ENCODE measurements around the gene CFDP1.
"Not testable (repeated sequence)": the region's sequence is repeated elsewhere in the genome, so short reads cannot be mapped to it uniquely, and the experiment has no call there.

Gene CFDP1

GRCh38 chr16:75269358-75269757, 163.9 kb downstream of the CFDP1 start:
- DNase-seq (ENCODE audit: low read depth in 2 of 3, low spot score in 2 of 3), result not testable (repeated sequence)

- no peak for DNase-seq (ENCODE audit: low read depth in 2 of 3, low spot score in 2 of 3)
Measured at GRCh38 chr16:75267631-75268264, 165.6 kb downstream of the CFDP1 start.

GRCh38 chr16:75266738-75267630, 166.3 kb downstream of the CFDP1 start:
- no peak for DNase-seq (ENCODE audit: low read depth in 2 of 3, low spot score in 2 of 3)

GRCh38 chr16:75265911-75266701, 167.2 kb downstream of the CFDP1 start:
- DNase-seq (ENCODE audit: low read depth in 2 of 3, low spot score in 2 of 3), result no peak

- DNase-seq (ENCODE audit: low read depth in 2 of 3, low spot score in 2 of 3), result no peak
Measured at GRCh38 chr16:75264999-75265910, 168.0 kb downstream of the CFDP1 start.

- no peak for DNase-seq (ENCODE audit: low read depth in 2 of 3, low spot score in 2 of 3)
Measured at GRCh38 chr16:75264457-75264998, 168.8 kb downstream of the CFDP1 start.

GRCh38 chr16:75263963-75264445, 169.3 kb downstream of the CFDP1 start:
- DNase-seq (ENCODE audit: low read depth in 2 of 3, low spot score in 2 of 3), result no peak

- DNase-seq (ENCODE audit: low read depth in 2 of 3, low spot score in 2 of 3), result no peak
Measured at GRCh38 chr16:75263291-75263962, 169.9 kb downstream of the CFDP1 start.

- no peak for DNase-seq (ENCODE audit: low read depth in 2 of 3, low spot score in 2 of 3)
Measured at GRCh38 chr16:75262800-75263127, 170.5 kb downstream of the CFDP1 start.

GRCh38 chr16:75262104-75262799, 171.1 kb downstream of the CFDP1 start:
- no peak for DNase-seq (ENCODE audit: low read depth in 2 of 3, low spot score in 2 of 3)

- DNase-seq (ENCODE audit: low read depth in 2 of 3, low spot score in 2 of 3), result no peak
Measured at GRCh38 chr16:75261590-75262078, 171.7 kb downstream of the CFDP1 start.

- DNase-seq (ENCODE audit: low read depth in 2 of 3, low spot score in 2 of 3), result no peak
Measured at GRCh38 chr16:75260851-75261589, 172.3 kb downstream of the CFDP1 start.

- no peak for DNase-seq (ENCODE audit: low read depth in 2 of 3, low spot score in 2 of 3)
Measured at GRCh38 chr16:75258807-75259141, 174.5 kb downstream of the CFDP1 start.

GRCh38 chr16:75257886-75258806, 175.2 kb downstream of the CFDP1 start:
- DNase-seq (ENCODE audit: low read depth in 2 of 3, low spot score in 2 of 3), result no peak

- no peak for DNase-seq (ENCODE audit: low read depth in 2 of 3, low spot score in 2 of 3)
Measured at GRCh38 chr16:75256696-75257343, 176.5 kb downstream of the CFDP1 start.

GRCh38 chr16:75256059-75256571, 177.2 kb downstream of the CFDP1 start:
- DNase-seq (ENCODE audit: low read depth in 2 of 3, low spot score in 2 of 3), result no peak
